K562 (cell line): Measurements from ENCODE around the gene LY6G5B. TPM values are rescaled to one million over a fixed set of nuclear protein-coding genes. Genes with fewer than 3 reads are reported as not detected.
A peak's percentile ranks its signal among the peaks of the same experiment; 100 is the strongest.

Experiments used
- DNMT1 ChIP-seq: fragments of 450-650 bp; IDR thresholded peaks from 2 replicates; pipeline ENCODE4 v1.6.1; 2016; ENCODE audit warnings: antibody characterized with exemption, mild to moderate bottlenecking
- GTF2F1 ChIP-seq: IDR thresholded peaks from 2 replicates; pipeline ENCODE4 v1.6.1; 2011; ENCODE audit warnings: low read depth, low read length, improper control_type of control experiment
- HNRNPL ChIP-seq: fragments of 200-400 bp; formaldehyde crosslinking; IDR thresholded peaks from 2 replicates; pipeline ENCODE4 v1.6.1; 2017; ENCODE audit warnings: low read depth, mild to moderate bottlenecking, low read length
- POLR2B ChIP-seq: fragments of 450-650 bp; IDR thresholded peaks from 2 replicates; pipeline ENCODE4 v1.6.1; 2018; ENCODE audit warnings: low read depth; ENCODE audit not compliant: partially characterized antibody
- SMAD4 ChIP-seq: fragments of 250-450 bp; sonication (Bioruptor Pico); conservative IDR thresholded peaks from 2 replicates; pipeline ENCODE4 v1.8.0; 2021; ENCODE audit warnings: inconsistent platforms, mild to moderate bottlenecking, moderate library complexity
- STAT6 ChIP-seq: sonication (generic); formaldehyde crosslinking; IDR thresholded peaks from 2 replicates; pipeline ENCODE4 v1.8.1; 2023; ENCODE audit warnings: mild to moderate bottlenecking, missing genetic modification reagents
- ZNF398 ChIP-seq: fragments of 250-450 bp; sonication (Bioruptor Pico); IDR thresholded peaks from 2 replicates; pipeline ENCODE4 v1.8.0; 2021; ENCODE audit warnings: moderate library complexity, mild to moderate bottlenecking, inconsistent platforms
- polyA plus RNA-seq, 8 experiments: library from polyadenylated mRNA; depleted of rRNA in 4 of 8; stranded (reverse) in 5 of 8; unstranded in 3 of 8; fragments of >200 nt; fragmentation: Nextera tagmentation in 2 of 8; fragmentation: Illumina TruSeq in 1 of 8; extraction: Ambion mirVana in 2 of 8; extraction: Trizol in 1 of 8; gene quantifications; 2 replicates each; pipeline versions ENCODE4 v1.2.1 to v1.2.3, GENCODE V29; 2011 to 2014; ENCODE audit warnings: inconsistent platforms in 1 of 8, missing spikeins in 1 of 8
- total RNA-seq, 7 experiments: library from RNA; depleted of rRNA in 6 of 7; stranded (reverse); fragments of >200 nt in 6 of 7; fragmentation: Illumina TruSeq in 2 of 7; extraction: Trizol in 2 of 7; gene quantifications; 2 replicates each; pipeline versions ENCODE4 v1.2.1 to v1.2.3, GENCODE V29; 2011 to 2021; ENCODE audit warnings: low replicate concordance in 1 of 7

The LY6G5B gene
- total and polyA plus RNA-seq, 9 of the 15 experiments (the other 6 are each of a cell fraction or from before 2014, with no cell fraction given) = 6.0 to 27.0 (median 7.5) TPM

GRCh38 chr6:31633447-31633846, 36.3 kb upstream of the LY6G5B start (continued):
- no peak for TF ChIP-seq ZNF398 (CRISPR knock-in tag)
- TF ChIP-seq DNMT1 = no peak
- no peak for TF ChIP-seq SMAD4 (CRISPR knock-in tag)
- TF ChIP-seq GTF2F1 = no peak
- no peak for TF ChIP-seq HNRNPL
- TF ChIP-seq STAT6 (CRISPR knock-in tag) = no peak
- peak; percentile 5 for TF ChIP-seq POLR2B
- TF ChIP-seq, all 486 proteins: peak for 6
